Central memory CD4-positive, alpha-beta T cell (primary cell): ENCODE data around the gene CYTH1.

Source experiments
- DNase-seq: peaks from one replicate; pipeline ENCODE4 v3.0.0; 2022

Gene CYTH1

GRCh38 chr17:78645421-78646295 lies 136.4 kb downstream of the CYTH1 start:
- DNase-seq, result peak; percentile 53

- DNase-seq, result no peak
These were observed 137.1 kb downstream of the CYTH1 start for GRCh38 chr17:78644931-78645351.

- no peak for DNase-seq
These were observed 137.8 kb downstream of the CYTH1 start for GRCh38 chr17:78644224-78644623.

DNA sequence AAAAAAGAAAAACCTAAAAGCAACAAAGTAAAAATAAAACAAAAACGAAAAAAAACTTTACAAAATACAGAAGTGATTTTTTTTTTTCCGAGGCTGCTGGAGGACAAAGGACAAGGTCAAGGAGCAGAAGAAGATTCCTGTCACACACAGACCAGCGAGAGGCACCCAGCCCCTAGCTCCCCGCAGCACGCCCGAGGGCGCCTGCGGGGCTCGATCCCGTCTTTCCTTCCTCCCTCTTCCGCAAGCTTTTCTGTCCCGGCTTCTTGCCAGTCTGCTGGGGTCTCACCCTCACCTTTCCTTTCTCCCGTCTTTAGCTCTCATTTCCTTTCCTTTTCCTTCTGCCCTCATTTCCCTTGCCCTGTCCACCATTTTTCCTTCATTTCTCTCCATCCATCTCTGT lies 138.7 kb downstream of the CYTH1 start:
- DNase-seq, result no peak

DNA sequence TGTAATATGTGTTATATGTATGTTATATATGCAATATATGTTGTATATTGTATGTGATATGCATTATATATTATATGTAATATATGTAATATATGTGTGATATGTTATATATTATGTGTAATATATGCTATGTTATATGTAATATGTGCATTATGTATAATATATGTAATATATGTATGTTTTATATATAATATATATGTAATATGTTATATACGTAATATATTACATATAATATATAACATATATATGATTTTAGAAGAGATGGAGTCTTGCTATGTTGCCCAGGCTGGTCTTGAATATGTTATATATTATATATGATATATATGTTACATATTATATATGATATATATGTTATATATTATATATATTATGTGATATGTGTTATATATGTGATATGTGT lies 139.4 kb downstream of the CYTH1 start:
- DNase-seq, result no peak

GRCh38 chr17:78641666-78642065 lies 140.4 kb downstream of the CYTH1 start:
- no peak for DNase-seq

GRCh38 chr17:78641243-78641642 lies 140.8 kb downstream of the CYTH1 start:
- DNase-seq, result no peak

- no peak for DNase-seq
These were observed 141.4 kb downstream of the CYTH1 start for GRCh38 chr17:78640700-78641099.

DNA sequence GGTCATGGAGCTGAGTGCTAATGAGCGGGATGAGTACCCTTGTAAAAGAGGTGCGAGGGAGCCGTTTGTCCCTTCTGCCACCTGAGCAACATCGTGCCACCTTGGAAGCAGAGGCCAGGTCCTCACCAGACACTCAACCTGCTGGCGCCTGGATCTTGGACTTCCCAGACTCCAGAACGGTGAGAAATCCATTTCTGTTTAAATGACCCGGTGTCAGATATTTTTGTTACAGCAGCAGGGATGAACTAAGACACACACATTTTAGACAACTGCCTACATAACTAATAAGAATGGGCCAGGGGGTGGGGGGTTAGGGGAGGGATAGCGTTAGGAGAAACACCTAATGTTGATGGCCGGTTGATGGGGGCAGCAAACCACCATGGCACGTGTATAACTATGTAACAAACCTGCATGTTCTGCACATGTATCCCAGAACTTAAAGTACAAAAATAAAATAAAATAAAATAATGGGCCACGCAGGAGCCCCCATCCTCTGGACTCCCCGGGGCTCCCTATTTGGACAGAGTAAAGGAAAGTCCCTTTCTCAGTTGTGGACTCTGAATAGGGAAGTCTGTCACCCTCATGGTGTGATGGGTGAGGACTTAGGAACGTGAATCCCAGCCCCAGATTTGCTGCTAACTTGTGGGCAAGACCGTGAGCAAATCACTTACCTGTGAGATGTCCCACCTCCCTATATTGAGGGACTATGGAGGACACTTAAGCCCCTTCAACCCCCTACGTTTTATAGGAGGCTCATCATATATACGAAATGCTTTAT lies 144.2 kb downstream of the CYTH1 start:
- no peak for DNase-seq

DNA sequence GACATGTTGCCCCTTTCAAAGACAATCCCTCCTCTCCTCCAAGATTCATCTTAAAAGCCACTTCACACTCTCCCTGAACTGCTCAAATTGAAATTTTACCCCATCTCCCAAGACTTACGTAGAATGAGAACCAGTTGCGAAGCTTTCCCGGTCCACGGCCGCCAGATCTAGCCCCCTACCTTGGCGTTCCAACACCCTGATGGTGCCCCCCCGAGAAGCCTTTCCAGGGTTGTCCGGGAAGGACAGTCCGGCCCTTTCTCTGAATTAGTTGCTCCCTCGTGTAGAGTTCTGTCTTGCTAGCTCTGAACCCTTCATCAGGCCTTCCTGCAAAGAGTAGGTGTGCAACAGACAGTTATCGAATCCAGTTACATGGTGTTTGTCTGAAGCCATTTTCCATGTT lies 144.9 kb downstream of the CYTH1 start:
- DNase-seq, result no peak

- DNase-seq, result no peak
These were observed 147.9 kb downstream of the CYTH1 start for GRCh38 chr17:78634154-78634553.

DNA sequence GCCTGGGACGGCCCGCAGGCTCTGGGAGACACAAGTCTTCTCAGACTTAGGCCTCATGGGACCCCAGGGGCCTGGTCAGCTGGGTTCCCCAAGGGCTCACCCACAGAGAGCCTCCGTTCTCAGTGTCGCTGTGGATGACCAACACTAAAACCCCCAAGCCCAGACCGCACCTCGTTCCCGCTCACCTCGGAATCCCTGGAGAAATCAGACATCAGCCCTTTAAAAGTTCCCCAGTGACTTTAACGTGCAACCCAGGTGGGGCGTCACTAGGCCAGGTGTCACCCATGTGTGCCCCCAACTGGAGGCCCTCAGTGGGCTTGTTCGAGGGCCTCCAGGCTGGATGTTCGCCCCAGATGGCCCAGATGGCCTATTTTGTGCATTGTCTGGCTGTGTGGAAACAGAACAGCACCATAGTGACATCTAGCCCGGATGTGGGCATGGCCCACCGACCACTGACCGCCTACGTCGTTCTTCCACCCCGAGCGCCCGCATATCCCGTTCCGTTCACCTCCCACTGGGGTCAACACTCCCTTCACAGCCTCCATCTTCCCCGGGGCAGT lies 152.6 kb downstream of the CYTH1 start:
- no peak for DNase-seq

DNA sequence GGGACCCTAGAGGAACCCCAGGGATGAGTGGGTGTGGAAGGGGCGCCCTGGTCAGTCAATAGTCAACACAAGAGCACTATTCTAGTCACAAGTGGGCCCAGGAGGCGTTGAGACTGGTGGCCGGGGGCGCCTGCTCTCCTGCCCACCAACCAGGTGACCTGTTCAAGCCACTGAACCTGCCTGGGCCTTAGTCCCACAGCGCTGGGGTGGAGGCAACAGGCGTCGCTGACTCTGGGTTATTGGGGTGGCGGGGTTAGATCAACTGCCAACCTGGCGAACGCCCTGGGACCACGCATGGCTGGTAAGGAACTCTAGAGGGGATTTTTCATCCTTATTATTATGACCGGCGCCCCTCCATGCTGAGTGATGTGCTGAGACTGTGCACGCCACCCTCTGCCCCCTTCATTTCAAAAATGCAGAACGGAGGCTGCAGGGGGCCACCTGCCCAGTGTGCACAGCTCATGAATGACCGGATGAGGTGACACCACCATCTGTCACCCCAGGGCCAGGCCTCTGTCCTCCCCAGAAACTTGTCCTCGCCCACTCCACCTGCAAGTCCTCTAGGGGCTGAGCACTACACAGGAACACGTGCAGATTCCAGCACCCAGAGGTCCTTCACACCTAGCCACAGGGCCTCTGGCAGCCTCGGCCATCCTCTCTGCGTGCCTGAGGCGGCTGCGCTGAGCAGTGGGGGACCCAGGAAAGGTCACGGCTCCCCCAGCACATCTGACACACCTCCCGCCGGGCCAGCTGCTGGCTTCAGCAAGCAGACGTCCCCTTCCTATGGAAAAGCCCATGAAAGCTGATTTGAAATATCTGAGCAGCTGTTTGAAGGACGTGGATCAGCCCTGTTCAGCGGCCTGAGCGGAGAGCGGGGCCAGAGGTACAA lies 153.3 kb downstream of the CYTH1 start:
- no peak for DNase-seq

DNA sequence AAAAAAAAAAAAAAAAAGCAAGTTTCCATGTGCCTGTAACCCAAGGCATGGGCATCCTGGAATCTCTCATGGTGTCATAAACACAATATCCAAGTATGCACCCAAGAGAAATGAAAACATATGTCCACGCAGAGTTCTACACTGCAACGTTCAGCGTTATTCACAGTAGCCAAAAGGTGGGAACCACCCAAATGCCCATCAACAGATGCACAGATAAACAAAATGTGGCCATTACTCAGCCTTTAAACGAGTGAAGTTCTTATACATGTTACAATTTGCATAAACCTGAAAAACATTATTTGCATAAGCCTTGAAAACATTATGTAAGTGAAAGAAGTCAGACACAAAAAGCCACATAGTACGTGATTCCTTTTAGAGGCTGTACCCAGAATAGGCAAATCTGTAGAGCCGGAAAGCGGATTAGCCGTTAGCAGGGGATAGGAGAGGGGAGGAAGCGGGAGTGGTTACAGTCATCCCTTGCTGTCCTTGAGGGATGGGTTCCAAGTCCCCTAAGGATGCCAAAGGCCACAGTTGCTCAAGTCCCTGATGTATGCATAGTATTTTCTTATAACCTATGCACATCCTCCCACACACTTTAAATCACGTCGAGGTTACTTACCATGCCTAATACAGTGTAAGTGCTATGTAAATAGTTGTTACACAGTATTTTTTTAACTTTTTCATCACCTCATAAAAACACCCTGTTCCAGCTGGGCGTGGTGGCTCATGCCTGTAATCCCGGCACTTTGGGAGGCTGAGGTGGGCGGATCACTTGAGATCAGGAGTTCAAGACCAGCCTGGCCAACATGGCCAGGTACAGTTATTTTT lies 157.5 kb downstream of the CYTH1 start:
- DNase-seq, result no peak
